DMS 273 (cell line): ENCODE results near the gene LRRC46.

Source experiments
- DNase-seq: peaks from one replicate; lab custom pipeline; 2025; ENCODE audit not compliant: unreplicated experiment; lab: John Stamatoyannopoulos, UW

LRRC46 gene

GRCh38 chr17:47831003-47831933 is at the start of gene LRRC46, which contains the start of gene MRPL10:
LRRC46 (plus strand) TSS chr17:47831670; CDS start chr17:47831990, 320 bp downstream.
MRPL10 (minus strand) TSS chr17:47831541; CDS start chr17:47831511, 30 bp downstream.
- peak; percentile 97 for DNase-seq

- peak; percentile 39 for DNase-seq
Measured at GRCh38 chr17:47785538-47786123, 45.8 kb upstream of the LRRC46 start.

- DNase-seq, result peak; percentile 81
Measured at GRCh38 chr17:47789611-47790561, 41.6 kb upstream of the LRRC46 start.

GRCh38 chr17:47791025-47791424 is 40.4 kb upstream of the LRRC46 start:
- DNase-seq, result no peak

GRCh38 chr17:47792457-47792856 is 39.0 kb upstream of the LRRC46 start:
- DNase-seq, result no peak

GRCh38 chr17:47792979-47793378 is 38.5 kb upstream of the LRRC46 start:
- DNase-seq, result no peak

- DNase-seq, result no peak
Measured at GRCh38 chr17:47797797-47798196, 33.7 kb upstream of the LRRC46 start.

GRCh38 chr17:47800686-47801085 is 30.8 kb upstream of the LRRC46 start:
- DNase-seq, result no peak

- no peak for DNase-seq
Measured at GRCh38 chr17:47801176-47801765, 30.2 kb upstream of the LRRC46 start.

GRCh38 chr17:47801906-47802305 is 29.6 kb upstream of the LRRC46 start:
- DNase-seq, result no peak

GRCh38 chr17:47802341-47803022 is 29.0 kb upstream of the LRRC46 start:
- DNase-seq, result peak; percentile 83

GRCh38 chr17:47803201-47803600 is 28.3 kb upstream of the LRRC46 start:
- DNase-seq, result no peak

- DNase-seq, result no peak
Measured at GRCh38 chr17:47803751-47804150, 27.7 kb upstream of the LRRC46 start.

- no peak for DNase-seq
Measured at GRCh38 chr17:47804461-47804860, 27.0 kb upstream of the LRRC46 start.

GRCh38 chr17:47806026-47806912 is 25.2 kb upstream of the LRRC46 start:
- DNase-seq, result no peak

GRCh38 chr17:47806913-47807255 is 24.6 kb upstream of the LRRC46 start:
- no peak for DNase-seq

- DNase-seq, result no peak
Measured at GRCh38 chr17:47807421-47807820, 24.0 kb upstream of the LRRC46 start.

GRCh38 chr17:47808036-47808829 is 23.2 kb upstream of the LRRC46 start:
- no peak for DNase-seq
